ENCODE results near the gene PKP1. TPM values are rescaled to one million over a fixed set of nuclear protein-coding genes. Genes with fewer than 3 reads are reported as not detected.

The PKP1 gene
- total and polyA plus RNA-seq, 2 experiments from 2014 or later: 0.19 to 0.83 TPM

DNA sequence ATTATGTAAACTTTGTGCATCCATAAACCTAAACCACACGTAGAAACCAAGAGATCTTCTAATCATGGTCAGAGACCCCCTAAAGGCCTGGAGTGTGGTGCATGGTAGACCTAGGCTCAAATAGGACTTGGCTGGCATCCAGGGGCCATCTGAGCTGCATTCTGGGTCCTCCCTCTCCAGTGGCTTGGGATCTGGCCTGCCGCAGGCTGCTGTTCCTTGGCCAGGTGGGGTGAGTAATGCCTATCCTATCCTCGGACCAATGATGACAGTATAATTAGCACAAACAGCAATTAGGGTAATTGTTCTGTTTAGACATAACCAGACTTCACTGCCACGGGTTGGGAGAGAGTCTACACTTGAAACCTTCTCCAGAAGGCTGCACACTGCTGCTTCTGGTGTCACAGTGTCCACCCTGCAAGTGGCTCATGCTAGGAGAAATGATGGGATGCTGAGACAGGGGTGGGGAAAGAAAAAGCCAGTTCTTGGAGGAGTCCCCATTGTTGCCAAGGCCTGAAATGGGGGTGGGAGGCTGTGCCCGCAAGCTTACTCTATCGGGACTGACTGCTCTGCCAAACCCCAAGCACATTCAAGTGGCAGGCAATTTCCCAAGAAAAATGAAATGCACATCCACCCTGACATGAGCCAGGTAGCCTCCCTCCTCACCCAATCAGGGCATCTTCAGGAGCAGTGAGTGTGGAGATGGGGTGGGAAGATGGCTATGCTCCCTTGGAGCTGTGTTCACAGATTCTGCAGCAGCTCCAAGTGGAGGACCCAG, 12.5 kb upstream of the PKP1 start:
- no peak for ATAC-seq
- H3K9me3 Mint-ChIP-seq: no peaks in the 10 kb centered on the region
- TF ChIP-seq STAT1 (IDR thresholded peaks at IDR 0.05; ENCODE audit: unreplicated experiment) (no peak), NANOG (IDR thresholded peaks at IDR 0.05; ENCODE audit: borderline replicate concordance) (no peak), EZH2phosphoT487 (IDR thresholded peaks at IDR 0.05; ENCODE audit: unreplicated experiment) (no peak), ZNF114 (CRISPR knock-in tag; IDR thresholded peaks at IDR 0.05) (no peak), POLR2AphosphoS5 (IDR thresholded peaks at IDR 0.05; ENCODE audit: low read depth) (no peak), EZH2 (IDR thresholded peaks at IDR 0.05; ENCODE audit: low read depth, unreplicated experiment) (no peak), JUNB (IDR thresholded peaks at IDR 0.05; ENCODE audit: unreplicated experiment) (no peak), CREB1 (CRISPR knock-in tag; IDR thresholded peaks at IDR 0.05; ENCODE audit: low read depth) (no peak), ZNF331 (CRISPR knock-in tag; IDR thresholded peaks at IDR 0.05; ENCODE audit: low read depth) (no peak)
- TF ChIP-seq, protein P1, sequence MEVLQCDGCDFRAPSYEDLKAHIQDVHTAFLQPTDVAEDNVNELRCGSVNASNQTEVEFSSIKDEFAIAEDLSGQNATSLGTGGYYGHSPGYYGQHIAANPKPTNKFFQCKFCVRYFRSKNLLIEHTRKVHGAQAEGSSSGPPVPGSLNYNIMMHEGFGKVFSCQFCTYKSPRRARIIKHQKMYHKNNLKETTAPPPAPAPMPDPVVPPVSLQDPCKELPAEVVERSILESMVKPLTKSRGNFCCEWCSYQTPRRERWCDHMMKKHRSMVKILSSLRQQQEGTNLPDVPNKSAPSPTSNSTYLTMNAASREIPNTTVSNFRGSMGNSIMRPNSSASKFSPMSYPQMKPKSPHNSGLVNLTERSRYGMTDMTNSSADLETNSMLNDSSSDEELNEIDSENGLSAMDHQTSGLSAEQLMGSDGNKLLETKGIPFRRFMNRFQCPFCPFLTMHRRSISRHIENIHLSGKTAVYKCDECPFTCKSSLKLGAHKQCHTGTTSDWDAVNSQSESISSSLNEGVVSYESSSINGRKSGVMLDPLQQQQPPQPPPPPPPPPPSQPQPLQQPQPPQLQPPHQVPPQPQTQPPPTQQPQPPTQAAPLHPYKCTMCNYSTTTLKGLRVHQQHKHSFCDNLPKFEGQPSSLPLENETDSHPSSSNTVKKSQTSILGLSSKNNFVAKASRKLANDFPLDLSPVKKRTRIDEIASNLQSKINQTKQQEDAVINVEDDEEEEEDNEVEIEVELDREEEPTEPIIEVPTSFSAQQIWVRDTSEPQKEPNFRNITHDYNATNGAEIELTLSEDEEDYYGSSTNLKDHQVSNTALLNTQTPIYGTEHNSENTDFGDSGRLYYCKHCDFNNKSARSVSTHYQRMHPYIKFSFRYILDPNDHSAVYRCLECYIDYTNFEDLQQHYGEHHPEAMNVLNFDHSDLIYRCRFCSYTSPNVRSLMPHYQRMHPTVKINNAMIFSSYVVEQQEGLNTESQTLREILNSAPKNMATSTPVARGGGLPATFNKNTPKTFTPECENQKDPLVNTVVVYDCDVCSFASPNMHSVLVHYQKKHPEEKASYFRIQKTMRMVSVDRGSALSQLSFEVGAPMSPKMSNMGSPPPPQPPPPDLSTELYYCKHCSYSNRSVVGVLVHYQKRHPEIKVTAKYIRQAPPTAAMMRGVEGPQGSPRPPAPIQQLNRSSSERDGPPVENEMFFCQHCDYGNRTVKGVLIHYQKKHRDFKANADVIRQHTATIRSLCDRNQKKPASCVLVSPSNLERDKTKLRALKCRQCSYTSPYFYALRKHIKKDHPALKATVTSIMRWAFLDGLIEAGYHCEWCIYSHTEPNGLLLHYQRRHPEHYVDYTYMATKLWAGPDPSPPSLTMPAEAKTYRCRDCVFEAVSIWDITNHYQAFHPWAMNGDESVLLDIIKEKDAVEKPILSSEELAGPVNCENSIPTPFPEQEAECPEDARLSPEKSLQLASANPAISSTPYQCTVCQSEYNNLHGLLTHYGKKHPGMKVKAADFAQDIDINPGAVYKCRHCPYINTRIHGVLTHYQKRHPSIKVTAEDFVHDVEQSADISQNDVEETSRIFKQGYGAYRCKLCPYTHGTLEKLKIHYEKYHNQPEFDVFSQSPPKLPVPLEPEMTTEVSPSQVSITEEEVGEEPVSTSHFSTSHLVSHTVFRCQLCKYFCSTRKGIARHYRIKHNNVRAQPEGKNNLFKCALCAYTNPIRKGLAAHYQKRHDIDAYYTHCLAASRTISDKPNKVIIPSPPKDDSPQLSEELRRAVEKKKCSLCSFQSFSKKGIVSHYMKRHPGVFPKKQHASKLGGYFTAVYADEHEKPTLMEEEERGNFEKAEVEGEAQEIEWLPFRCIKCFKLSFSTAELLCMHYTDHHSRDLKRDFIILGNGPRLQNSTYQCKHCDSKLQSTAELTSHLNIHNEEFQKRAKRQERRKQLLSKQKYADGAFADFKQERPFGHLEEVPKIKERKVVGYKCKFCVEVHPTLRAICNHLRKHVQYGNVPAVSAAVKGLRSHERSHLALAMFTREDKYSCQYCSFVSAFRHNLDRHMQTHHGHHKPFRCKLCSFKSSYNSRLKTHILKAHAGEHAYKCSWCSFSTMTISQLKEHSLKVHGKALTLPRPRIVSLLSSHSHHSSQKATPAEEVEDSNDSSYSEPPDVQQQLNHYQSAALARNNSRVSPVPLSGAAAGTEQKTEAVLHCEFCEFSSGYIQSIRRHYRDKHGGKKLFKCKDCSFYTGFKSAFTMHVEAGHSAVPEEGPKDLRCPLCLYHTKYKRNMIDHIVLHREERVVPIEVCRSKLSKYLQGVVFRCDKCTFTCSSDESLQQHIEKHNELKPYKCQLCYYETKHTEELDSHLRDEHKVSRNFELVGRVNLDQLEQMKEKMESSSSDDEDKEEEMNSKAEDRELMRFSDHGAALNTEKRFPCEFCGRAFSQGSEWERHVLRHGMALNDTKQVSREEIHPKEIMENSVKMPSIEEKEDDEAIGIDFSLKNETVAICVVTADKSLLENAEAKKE (CRISPR knock-in tag; IDR thresholded peaks at IDR 0.05): no peak
- TF ChIP-seq, protein P2, sequence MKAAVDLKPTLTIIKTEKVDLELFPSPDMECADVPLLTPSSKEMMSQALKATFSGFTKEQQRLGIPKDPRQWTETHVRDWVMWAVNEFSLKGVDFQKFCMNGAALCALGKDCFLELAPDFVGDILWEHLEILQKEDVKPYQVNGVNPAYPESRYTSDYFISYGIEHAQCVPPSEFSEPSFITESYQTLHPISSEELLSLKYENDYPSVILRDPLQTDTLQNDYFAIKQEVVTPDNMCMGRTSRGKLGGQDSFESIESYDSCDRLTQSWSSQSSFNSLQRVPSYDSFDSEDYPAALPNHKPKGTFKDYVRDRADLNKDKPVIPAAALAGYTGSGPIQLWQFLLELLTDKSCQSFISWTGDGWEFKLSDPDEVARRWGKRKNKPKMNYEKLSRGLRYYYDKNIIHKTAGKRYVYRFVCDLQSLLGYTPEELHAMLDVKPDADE (IDR thresholded peaks at IDR 0.05): no peak
- TF ChIP-seq, protein P3, sequence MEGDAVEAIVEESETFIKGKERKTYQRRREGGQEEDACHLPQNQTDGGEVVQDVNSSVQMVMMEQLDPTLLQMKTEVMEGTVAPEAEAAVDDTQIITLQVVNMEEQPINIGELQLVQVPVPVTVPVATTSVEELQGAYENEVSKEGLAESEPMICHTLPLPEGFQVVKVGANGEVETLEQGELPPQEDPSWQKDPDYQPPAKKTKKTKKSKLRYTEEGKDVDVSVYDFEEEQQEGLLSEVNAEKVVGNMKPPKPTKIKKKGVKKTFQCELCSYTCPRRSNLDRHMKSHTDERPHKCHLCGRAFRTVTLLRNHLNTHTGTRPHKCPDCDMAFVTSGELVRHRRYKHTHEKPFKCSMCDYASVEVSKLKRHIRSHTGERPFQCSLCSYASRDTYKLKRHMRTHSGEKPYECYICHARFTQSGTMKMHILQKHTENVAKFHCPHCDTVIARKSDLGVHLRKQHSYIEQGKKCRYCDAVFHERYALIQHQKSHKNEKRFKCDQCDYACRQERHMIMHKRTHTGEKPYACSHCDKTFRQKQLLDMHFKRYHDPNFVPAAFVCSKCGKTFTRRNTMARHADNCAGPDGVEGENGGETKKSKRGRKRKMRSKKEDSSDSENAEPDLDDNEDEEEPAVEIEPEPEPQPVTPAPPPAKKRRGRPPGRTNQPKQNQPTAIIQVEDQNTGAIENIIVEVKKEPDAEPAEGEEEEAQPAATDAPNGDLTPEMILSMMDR (conservative IDR thresholded peaks at IDR 0.05; ENCODE audit: low read depth in 2 of 2): no peak
- TF ChIP-seq, protein P4, sequence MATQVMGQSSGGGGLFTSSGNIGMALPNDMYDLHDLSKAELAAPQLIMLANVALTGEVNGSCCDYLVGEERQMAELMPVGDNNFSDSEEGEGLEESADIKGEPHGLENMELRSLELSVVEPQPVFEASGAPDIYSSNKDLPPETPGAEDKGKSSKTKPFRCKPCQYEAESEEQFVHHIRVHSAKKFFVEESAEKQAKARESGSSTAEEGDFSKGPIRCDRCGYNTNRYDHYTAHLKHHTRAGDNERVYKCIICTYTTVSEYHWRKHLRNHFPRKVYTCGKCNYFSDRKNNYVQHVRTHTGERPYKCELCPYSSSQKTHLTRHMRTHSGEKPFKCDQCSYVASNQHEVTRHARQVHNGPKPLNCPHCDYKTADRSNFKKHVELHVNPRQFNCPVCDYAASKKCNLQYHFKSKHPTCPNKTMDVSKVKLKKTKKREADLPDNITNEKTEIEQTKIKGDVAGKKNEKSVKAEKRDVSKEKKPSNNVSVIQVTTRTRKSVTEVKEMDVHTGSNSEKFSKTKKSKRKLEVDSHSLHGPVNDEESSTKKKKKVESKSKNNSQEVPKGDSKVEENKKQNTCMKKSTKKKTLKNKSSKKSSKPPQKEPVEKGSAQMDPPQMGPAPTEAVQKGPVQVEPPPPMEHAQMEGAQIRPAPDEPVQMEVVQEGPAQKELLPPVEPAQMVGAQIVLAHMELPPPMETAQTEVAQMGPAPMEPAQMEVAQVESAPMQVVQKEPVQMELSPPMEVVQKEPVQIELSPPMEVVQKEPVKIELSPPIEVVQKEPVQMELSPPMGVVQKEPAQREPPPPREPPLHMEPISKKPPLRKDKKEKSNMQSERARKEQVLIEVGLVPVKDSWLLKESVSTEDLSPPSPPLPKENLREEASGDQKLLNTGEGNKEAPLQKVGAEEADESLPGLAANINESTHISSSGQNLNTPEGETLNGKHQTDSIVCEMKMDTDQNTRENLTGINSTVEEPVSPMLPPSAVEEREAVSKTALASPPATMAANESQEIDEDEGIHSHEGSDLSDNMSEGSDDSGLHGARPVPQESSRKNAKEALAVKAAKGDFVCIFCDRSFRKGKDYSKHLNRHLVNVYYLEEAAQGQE (IDR thresholded peaks at IDR 0.05; ENCODE audit: unreplicated experiment): no peak
- no peak for DNase-seq (ENCODE audit: low spot score)
- Histone ChIP-seq H4K20me1 (replicated peaks; ENCODE audit: insufficient read depth) (no peaks in the 10 kb centered on the region), H3F3A (replicated peaks; ENCODE audit: low read depth) (no peaks in the 10 kb centered on the region), H3K4me3 (no peak overlapping the region), H3K4me1 (ENCODE audit: insufficient read depth) (no peaks in the 10 kb centered on the region), H2AFZ (no peak overlapping the region), H3K27ac (ENCODE audit: low read depth) (no peak overlapping the region), H3K36me3 (ENCODE audit: insufficient read depth) (no peaks in the 10 kb centered on the region), H3K79me2 (replicated peaks; ENCODE audit: insufficient read depth) (no peaks in the 10 kb centered on the region), H3K27me3 (ENCODE audit: insufficient read depth) (no peaks in the 10 kb centered on the region), H3K4me2 (no peak overlapping the region), H3K9me2 (ENCODE audit: insufficient read depth) (no peaks in the 10 kb centered on the region)
- peaks cover 4% of the 10 kb centered on the region; the same call in 2 of the 3 replicates for H3K4me1 Mint-ChIP-seq
- no peak overlapping the region for H3K4me3 Mint-ChIP-seq
- no peaks in the 10 kb centered on the region; the same call in 2 of the 3 replicates for H3K36me3 Mint-ChIP-seq (ENCODE audit: low read depth)
- peaks cover 5% of the 10 kb centered on the region for H3K27me3 Mint-ChIP-seq (ENCODE audit: insufficient read depth, low read depth, poor library complexity)
- no peak overlapping the region for H3K27ac Mint-ChIP-seq
